Activated T-helper 2 cell treated with anti-CD3 and anti-CD28 coated beads, Interferon-gamma antibody, Interleukin-2, Interleukin-4, amounts not matched to agents 10 μg/mL and 5 μg/mL and 100 μg/mL, durations not matched to agents 14 hours and 24 hours and 36 hours (primary cell): Measurements from ENCODE around the gene IGF1R. TPM values are rescaled to one million over a fixed set of nuclear protein-coding genes. Genes with fewer than 3 reads are reported as not detected.

Experiments
- DNase-seq: peaks from one replicate; pipeline ENCODE4 v3.0.0; 2021; ENCODE audit warnings: low spot score
- H3K27ac Mint-ChIP-seq: one replicate; pipeline ENCODE4 v1.8.0; 2021; ENCODE audit warnings: mixed read lengths
- H3K27me3 Mint-ChIP-seq: one replicate; pipeline ENCODE4 v1.8.0; 2021; ENCODE audit warnings: low read depth, mixed read lengths
- H3K36me3 Mint-ChIP-seq: one replicate; pipeline ENCODE4 v1.8.0; 2021; ENCODE audit warnings: low read depth, mixed read lengths
- H3K4me1 Mint-ChIP-seq: one replicate; pipeline ENCODE4 v1.8.0; 2021; ENCODE audit warnings: low read depth, mixed read lengths
- H3K4me3 Mint-ChIP-seq: one replicate; pipeline ENCODE4 v1.8.0; 2021; ENCODE audit warnings: low read depth, mild to moderate bottlenecking, moderate library complexity, mixed read lengths
- H3K9me3 Mint-ChIP-seq: one replicate; pipeline ENCODE4 v1.8.0; 2021; ENCODE audit warnings: mixed read lengths
- intact Hi-C: fragments of 100-400 bp; cut with micrococcal nuclease; formaldehyde crosslinking; loops from one replicate; pipeline ENCODE4 v1.15.1; 2023
- total RNA-seq: library from RNA; stranded (reverse); gene quantifications from 2 replicates; pipeline ENCODE4 v1.2.3, GENCODE V29; 2022

The IGF1R gene
- total RNA-seq, 1 donor from 2014 or later: 31.1 TPM

GRCh38 chr15:99006146-99006545 lies 357.8 kb downstream of the IGF1R start:
- Mint-ChIP-seq H3K36me3 (no peaks in the 10 kb centered on the region), H3K4me1 (no peaks in the 10 kb centered on the region), H3K4me3 (no peak overlapping the region), H3K27ac (no peak overlapping the region), H3K27me3 (peaks cover 9% of the 10 kb centered on the region), H3K9me3 (no peaks in the 10 kb centered on the region)
- intact Hi-C loops: no loop called here
- DNase-seq: no peak

- Mint-ChIP-seq H3K27ac (no peak overlapping the region), H3K4me3 (no peak overlapping the region), H3K36me3 (no peaks in the 10 kb centered on the region), H3K27me3 (peaks cover 11% of the 10 kb centered on the region), H3K9me3 (no peaks in the 10 kb centered on the region), H3K4me1 (no peaks in the 10 kb centered on the region)
- intact Hi-C loops: no loop called here
- DNase-seq: no peak
Observed at GRCh38 chr15:99006904-99007495, 358.7 kb downstream of the IGF1R start.

GRCh38 chr15:99009741-99010330 lies 361.5 kb downstream of the IGF1R start:
- intact Hi-C loops: no loop called here
- Mint-ChIP-seq H3K4me3 (no peak overlapping the region), H3K4me1 (peaks cover 1% of the 10 kb centered on the region)

GRCh38 chr15:99010768-99011167 lies 362.4 kb downstream of the IGF1R start:
- Mint-ChIP-seq H3K36me3 (no peaks in the 10 kb centered on the region), H3K9me3 (no peaks in the 10 kb centered on the region), H3K27ac (no peak overlapping the region), H3K4me1 (peaks cover 1% of the 10 kb centered on the region), H3K27me3 (peaks cover 17% of the 10 kb centered on the region), H3K4me3 (no peak overlapping the region)
- no peak for DNase-seq
- intact Hi-C loops: no loop called here

More at GRCh38 chr15:99009741-99010330, 361.5 kb downstream of the IGF1R start:
- Mint-ChIP-seq H3K36me3 (no peaks in the 10 kb centered on the region), H3K27me3 (peaks cover 17% of the 10 kb centered on the region), H3K27ac (no peak overlapping the region), H3K9me3 (no peaks in the 10 kb centered on the region)
- no peak for DNase-seq
